BJ (cell line): Measurements from ENCODE around the gene ROR1. TPM values are rescaled to one million over a fixed set of nuclear protein-coding genes. Genes with fewer than 3 reads are reported as not detected.
"Not testable (repeated sequence)": the region's sequence is repeated elsewhere in the genome, so short reads cannot be mapped to it uniquely, and the experiment has no call there.

Experiments used
- CTCF ChIA-PET: fragments of 350-600 bp; formaldehyde crosslinking; extraction: SDS; loops from one replicate; lab custom pipeline; 2021; ENCODE audit warnings: antibody characterized with exemption, inconsistent platforms; lab: Yijun Ruan, JAX
- POLR2A ChIA-PET: fragments of 300-600 bp; sonication (Branson Sonifier 250); formaldehyde crosslinking; extraction: SDS; loops from one replicate; lab custom pipeline; 2021; ENCODE audit warnings: antibody characterized with exemption; lab: Charles Lee
- DNase-seq: peaks from one replicate; pipeline ENCODE4 v3.0.0-alpha.2; 2011; ENCODE audit warnings: low read depth
- H3K27me3 ChIP-seq: 2 replicates; pipeline ENCODE4 v1.6.0; 2011; ENCODE audit warnings: low read length; ENCODE audit not compliant: control insufficient read depth, insufficient read depth
- H3K36me3 ChIP-seq: 2 replicates; pipeline ENCODE4 v1.5.1; 2011; ENCODE audit warnings: low read length; ENCODE audit not compliant: control insufficient read depth, insufficient read depth
- H3K4me3 ChIP-seq: 2 replicates; pipeline ENCODE4 v1.5.1; 2011; ENCODE audit warnings: low read depth, mild to moderate bottlenecking, control low read depth, low read length
- polyA plus RNA-seq: library from polyadenylated mRNA; depleted of rRNA; stranded (reverse); fragments of >200 nt; gene quantifications from 2 replicates; pipeline ENCODE4 v1.2.3, GENCODE V29; 2011
- TF ChIP-seq, protein P1 (sequence below): IDR thresholded peaks from 2 replicates; pipeline ENCODE4 v1.5.1; 2011; ENCODE audit warnings: low read depth, mild to moderate bottlenecking, control low read depth, inconsistent platforms, low read length, moderate library complexity; ENCODE audit not compliant: insufficient read depth

The ROR1 gene
- polyA plus RNA-seq, 1 experiment, result 4.6 TPM

DNA sequence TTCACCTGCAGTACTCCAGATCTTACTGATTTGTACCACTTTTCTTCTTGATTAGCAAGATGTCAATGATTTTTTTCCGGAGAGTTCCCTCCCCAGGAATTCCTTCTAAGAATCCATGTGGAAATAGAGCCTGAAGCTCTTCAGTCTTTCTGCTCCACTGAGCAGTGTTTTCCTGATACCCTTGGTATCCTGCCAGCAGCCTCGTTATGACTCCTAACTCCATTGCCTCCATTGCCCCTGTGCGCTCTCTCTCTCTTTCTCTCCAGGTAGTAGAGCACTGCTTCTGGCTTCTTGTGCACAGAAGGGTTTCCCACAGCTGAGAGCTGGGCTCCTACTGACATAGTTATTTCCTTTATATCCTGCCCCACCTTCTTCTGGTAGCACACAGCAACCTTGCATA, 441.8 kb downstream of the ROR1 start:
- ChIA-PET POLR2A (no interaction called here), CTCF (no interaction called here)
- no peak overlapping the region for H3K4me3 ChIP-seq
- no peak for DNase-seq
- H3K36me3 ChIP-seq, result no peaks in the 10 kb centered on the region
- no peaks in the 10 kb centered on the region for H3K27me3 ChIP-seq
- TF ChIP-seq, protein P1, sequence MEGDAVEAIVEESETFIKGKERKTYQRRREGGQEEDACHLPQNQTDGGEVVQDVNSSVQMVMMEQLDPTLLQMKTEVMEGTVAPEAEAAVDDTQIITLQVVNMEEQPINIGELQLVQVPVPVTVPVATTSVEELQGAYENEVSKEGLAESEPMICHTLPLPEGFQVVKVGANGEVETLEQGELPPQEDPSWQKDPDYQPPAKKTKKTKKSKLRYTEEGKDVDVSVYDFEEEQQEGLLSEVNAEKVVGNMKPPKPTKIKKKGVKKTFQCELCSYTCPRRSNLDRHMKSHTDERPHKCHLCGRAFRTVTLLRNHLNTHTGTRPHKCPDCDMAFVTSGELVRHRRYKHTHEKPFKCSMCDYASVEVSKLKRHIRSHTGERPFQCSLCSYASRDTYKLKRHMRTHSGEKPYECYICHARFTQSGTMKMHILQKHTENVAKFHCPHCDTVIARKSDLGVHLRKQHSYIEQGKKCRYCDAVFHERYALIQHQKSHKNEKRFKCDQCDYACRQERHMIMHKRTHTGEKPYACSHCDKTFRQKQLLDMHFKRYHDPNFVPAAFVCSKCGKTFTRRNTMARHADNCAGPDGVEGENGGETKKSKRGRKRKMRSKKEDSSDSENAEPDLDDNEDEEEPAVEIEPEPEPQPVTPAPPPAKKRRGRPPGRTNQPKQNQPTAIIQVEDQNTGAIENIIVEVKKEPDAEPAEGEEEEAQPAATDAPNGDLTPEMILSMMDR, result no peak

DNA sequence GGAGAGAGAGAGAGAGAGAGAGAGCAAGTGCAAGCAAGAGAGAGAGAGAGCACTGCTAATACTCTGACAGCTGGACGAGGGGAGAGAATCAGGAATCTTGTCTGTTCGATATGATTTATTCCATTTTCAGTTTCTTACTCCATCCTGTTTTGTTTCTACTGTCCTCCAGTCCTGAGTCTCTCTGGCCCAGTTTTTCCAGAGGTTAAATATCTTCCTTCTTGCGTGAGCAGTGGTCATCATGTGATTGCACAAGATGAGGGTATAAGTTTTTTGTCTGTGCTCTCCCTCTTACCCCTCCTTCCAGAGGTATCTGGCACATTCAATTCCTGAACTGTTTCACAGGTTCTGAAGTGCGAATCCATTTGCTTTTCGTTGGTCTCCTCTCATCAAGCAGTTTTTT, 446.4 kb downstream of the ROR1 start:
- POLR2A ChIA-PET, result no interaction called here
- TF ChIP-seq, protein P1, result no peak
- CTCF ChIA-PET, result no interaction called here
- no peaks in the 10 kb centered on the region for H3K27me3 ChIP-seq
- no peaks in the 10 kb centered on the region for H3K36me3 ChIP-seq
- H3K4me3 ChIP-seq, result no peak overlapping the region
- no peak for DNase-seq

DNA sequence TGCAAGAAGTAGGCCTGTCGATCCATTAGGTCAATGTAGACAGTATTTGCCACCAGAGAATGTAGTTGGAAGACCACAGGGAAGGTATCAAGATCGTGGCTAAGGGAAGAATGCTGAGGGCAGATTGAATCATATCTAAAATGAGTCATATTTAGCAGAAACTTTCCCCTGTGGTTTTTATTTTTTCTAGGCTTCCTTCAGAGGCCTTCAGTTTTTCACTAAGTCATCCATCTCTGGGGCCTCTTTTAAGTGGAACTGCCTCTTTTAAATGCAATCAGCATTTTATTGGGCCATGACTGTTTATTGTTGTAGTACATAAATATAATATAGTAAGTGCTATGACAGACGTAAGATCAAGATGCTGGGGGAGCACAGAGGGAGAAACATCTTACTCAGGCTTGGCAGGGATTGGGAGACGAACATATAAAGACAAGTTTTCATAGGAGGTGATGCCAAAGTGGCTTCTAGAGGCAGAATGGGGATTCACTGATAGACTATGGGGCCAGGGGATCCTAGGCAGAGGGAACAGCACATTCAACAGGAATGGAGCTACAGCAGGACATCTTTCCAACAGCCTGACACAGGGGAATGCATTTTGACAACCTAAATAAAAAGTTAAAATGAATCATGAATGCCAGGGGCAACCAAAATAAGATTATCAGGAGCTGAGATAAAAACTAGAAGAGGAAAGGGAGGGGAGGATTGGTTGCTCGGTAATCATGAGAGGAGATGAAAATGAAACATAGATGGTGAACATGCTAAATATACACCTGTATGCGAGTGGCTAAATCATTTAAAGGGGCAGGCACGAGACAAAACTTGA, 449.7 kb downstream of the ROR1 start:
- H3K27me3 ChIP-seq, result no peaks in the 10 kb centered on the region
- POLR2A ChIA-PET, result no interaction called here
- TF ChIP-seq, protein P1, result no peak
- DNase-seq, result peak; percentile 70
- H3K36me3 ChIP-seq, result no peaks in the 10 kb centered on the region
- no peak overlapping the region for H3K4me3 ChIP-seq
- CTCF ChIA-PET, result interaction anchor here (0.6 to 0.7 kb wide), 2 partner anchors 45 to 385 kb away, joined by 3 read pairs; no protein-coding TSS in a partner anchor

DNA sequence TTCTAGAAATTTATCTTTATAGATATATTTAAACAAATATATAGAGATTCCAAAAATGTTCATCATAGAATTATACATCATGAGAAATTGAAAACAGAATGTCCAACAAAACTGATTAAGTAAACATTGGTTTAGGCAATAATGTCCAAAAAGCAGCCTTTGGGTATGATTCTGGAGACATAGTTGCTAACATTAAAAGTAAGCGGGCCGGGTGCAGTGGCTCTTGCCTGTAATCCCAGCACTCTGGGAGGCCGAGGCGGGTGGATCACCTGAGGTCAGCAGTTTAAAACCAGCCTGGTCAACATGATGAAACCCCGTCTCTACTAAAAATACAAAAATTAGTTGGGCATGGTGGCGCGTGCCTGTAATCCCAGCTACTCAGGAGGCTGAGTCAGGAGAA, 450.4 kb downstream of the ROR1 start:
- H3K27me3 ChIP-seq, H3K36me3 ChIP-seq, DNase-seq, H3K4me3 ChIP-seq, POLR2A ChIA-PET: not testable (repeated sequence)
- CTCF ChIA-PET, result interaction anchor here (0.6 kb wide), 1 partner anchor 46 kb away, joined by 3 read pairs; no protein-coding TSS in a partner anchor

DNA sequence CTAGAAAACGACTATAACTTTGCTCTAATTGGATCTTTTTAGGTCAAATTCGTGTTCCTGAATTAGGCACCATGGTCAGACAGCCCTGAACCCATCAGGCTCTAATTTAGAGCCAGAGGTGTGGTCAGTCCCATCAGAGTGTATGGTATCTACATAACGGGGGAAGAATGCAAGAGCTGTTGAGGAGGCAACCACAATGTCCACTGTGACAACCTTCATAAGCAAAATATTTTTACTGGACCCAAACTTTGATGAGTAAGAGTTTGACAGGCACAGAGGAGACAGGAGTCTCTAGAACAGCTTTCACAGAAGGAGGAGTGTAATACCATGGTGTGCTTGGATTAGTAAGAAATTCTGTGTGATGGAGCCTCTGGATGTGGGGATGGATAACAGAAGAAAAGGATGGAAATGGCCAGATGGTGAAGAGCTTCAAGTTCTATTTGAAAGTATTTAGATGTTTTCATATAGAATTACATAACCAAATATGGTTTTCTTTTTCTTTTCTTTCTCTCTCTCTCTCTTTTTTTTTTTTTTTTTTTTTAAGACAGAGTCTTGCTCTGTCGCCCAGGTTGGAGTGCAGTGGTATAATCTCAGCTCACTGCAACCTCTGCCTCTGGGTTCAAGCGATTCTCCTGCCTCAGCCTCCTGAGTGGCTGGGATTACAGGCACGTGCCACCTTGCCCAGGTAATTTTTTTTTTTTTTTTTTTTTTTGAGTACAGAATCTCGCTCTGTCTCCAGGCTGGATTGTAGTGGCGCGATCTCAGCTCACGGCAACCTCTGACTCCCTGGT, 454.5 kb downstream of the ROR1 start:
- ChIA-PET POLR2A (no interaction called here), CTCF (interaction anchor here (0.6 to 1.6 kb wide), 4 partner anchors 91 to 605 kb away, joined by 3 read pairs; no protein-coding TSS in a partner anchor)
- H3K27me3 ChIP-seq, result no peaks in the 10 kb centered on the region
- DNase-seq, result no peak
- TF ChIP-seq, protein P1, result no peak
- H3K36me3 ChIP-seq, result no peaks in the 10 kb centered on the region
- no peak overlapping the region for H3K4me3 ChIP-seq
